ENCODE data around the gene SPOPL.

Gene SPOPL

GRCh38 chr2:138589663-138590062 is 88.1 kb downstream of the SPOPL start:
- no peak overlapping the region for H2AFZ ChIP-seq (ENCODE audit: low read depth, low read length, severe bottlenecking)
- no peaks in the 10 kb centered on the region for H3K36me3 ChIP-seq (ENCODE audit: low read length)
- no peak overlapping the region for H3K4me2 ChIP-seq (ENCODE audit: low read depth, low read length, poor library complexity, severe bottlenecking)
- no peaks in the 10 kb centered on the region for H4K20me1 ChIP-seq (ENCODE audit: low read depth, low read length)
- H3K9me3 ChIP-seq (ENCODE audit: insufficient read depth, low read length) = no peaks in the 10 kb centered on the region
- H3K9ac ChIP-seq (ENCODE audit: low read length) = no peak overlapping the region
- H3F3A ChIP-seq (ENCODE audit: insufficient read depth) = no peaks in the 10 kb centered on the region
- H3K9me2 ChIP-seq (replicated peaks; ENCODE audit: insufficient read depth, low read length) = no peaks in the 10 kb centered on the region
- no peaks in the 10 kb centered on the region for H3K27me3 ChIP-seq (ENCODE audit: low read length)
- no peak overlapping the region for H3K27ac ChIP-seq (ENCODE audit: low read depth, low read length)
- H3K79me2 ChIP-seq (ENCODE audit: insufficient read depth, low read length) = no peaks in the 10 kb centered on the region
- no peak overlapping the region for H3K4me3 ChIP-seq (ENCODE audit: insufficient read depth, low read length, poor library complexity, severe bottlenecking)
- TF ChIP-seq EZH2phosphoT487 (conservative IDR thresholded peaks at IDR 0.05; ENCODE audit: low read length) (no peak), CTCF (IDR thresholded peaks at IDR 0.05; ENCODE audit: insufficient read depth, low read length, poor library complexity, severe bottlenecking) (no peak)

GRCh38 chr2:138596403-138596802 is 94.8 kb downstream of the SPOPL start:
- no peaks in the 10 kb centered on the region for H3K36me3 ChIP-seq (ENCODE audit: low read length)
- no peak overlapping the region for H3K27ac ChIP-seq (ENCODE audit: low read depth, low read length)
- H3K4me2 ChIP-seq (ENCODE audit: low read depth, low read length, poor library complexity, severe bottlenecking) = no peak overlapping the region
- no peaks in the 10 kb centered on the region for H4K20me1 ChIP-seq (ENCODE audit: low read depth, low read length)
- H3K27me3 ChIP-seq (ENCODE audit: low read length) = no peaks in the 10 kb centered on the region
- no peaks in the 10 kb centered on the region for H3K79me2 ChIP-seq (ENCODE audit: insufficient read depth, low read length)
- no peaks in the 10 kb centered on the region for H3F3A ChIP-seq (ENCODE audit: insufficient read depth)
- TF ChIP-seq CTCF (IDR thresholded peaks at IDR 0.05; ENCODE audit: insufficient read depth, low read length, poor library complexity, severe bottlenecking) (no peak), EZH2phosphoT487 (conservative IDR thresholded peaks at IDR 0.05; ENCODE audit: low read length) (no peak)
- no peaks in the 10 kb centered on the region for H3K9me2 ChIP-seq (replicated peaks; ENCODE audit: insufficient read depth, low read length)
- H3K9ac ChIP-seq (ENCODE audit: low read length) = no peak overlapping the region
- H3K4me3 ChIP-seq (ENCODE audit: insufficient read depth, low read length, poor library complexity, severe bottlenecking) = no peak overlapping the region
- H3K9me3 ChIP-seq (ENCODE audit: insufficient read depth, low read length) = no peaks in the 10 kb centered on the region
- no peak overlapping the region for H2AFZ ChIP-seq (ENCODE audit: low read depth, low read length, severe bottlenecking)

GRCh38 chr2:138600732-138601457 is 99.3 kb downstream of the SPOPL start:
- Histone ChIP-seq H3K9me3 (ENCODE audit: insufficient read depth, low read length) (no peaks in the 10 kb centered on the region), H3K9me2 (replicated peaks; ENCODE audit: insufficient read depth, low read length) (no peaks in the 10 kb centered on the region), H3K4me3 (ENCODE audit: insufficient read depth, low read length, poor library complexity, severe bottlenecking) (no peak overlapping the region), H3K9ac (ENCODE audit: low read length) (no peak overlapping the region), H3K36me3 (ENCODE audit: low read length) (no peaks in the 10 kb centered on the region), H3K79me2 (ENCODE audit: insufficient read depth, low read length) (no peaks in the 10 kb centered on the region), H3K27ac (ENCODE audit: low read depth, low read length) (no peak overlapping the region), H2AFZ (ENCODE audit: low read depth, low read length, severe bottlenecking) (no peak overlapping the region), H3K27me3 (ENCODE audit: low read length) (no peaks in the 10 kb centered on the region), H4K20me1 (ENCODE audit: low read depth, low read length) (no peaks in the 10 kb centered on the region), H3K4me2 (ENCODE audit: low read depth, low read length, poor library complexity, severe bottlenecking) (no peak overlapping the region), H3F3A (ENCODE audit: insufficient read depth) (no peaks in the 10 kb centered on the region)
- TF ChIP-seq CTCF (IDR thresholded peaks at IDR 0.05; ENCODE audit: insufficient read depth, low read length, poor library complexity, severe bottlenecking) (no peak), EZH2phosphoT487 (conservative IDR thresholded peaks at IDR 0.05; ENCODE audit: low read length) (no peak)
